GM23338 (cell line): ENCODE results near the gene SNAPC3. TPM values are rescaled to one million over a fixed set of nuclear protein-coding genes. Genes with fewer than 3 reads are reported as not detected.

Experiments used
- ATAC-seq: fragments of 200-7000 bp; cut with Tn5 transposase; 3 replicates; pipeline ENCODE4 v1.9.1; 2020
- DNase-seq: peaks from one replicate; pipeline ENCODE4 v3.0.0-alpha.2; 2015; ENCODE audit warnings: low spot score
- H2AFZ ChIP-seq: fragments of 200-600 bp; sonication (generic); 2 replicates; pipeline ENCODE4 v1.8.0; 2016; ENCODE audit warnings: antibody characterized with exemption, mild to moderate bottlenecking, moderate library complexity
- H3F3A ChIP-seq: fragments of 200-600 bp; sonication (generic); replicated peaks from 2 replicates; pipeline ENCODE4 v1.8.0; 2017; ENCODE audit warnings: antibody characterized with exemption, mixed run types, low read depth
- H3K27ac ChIP-seq: fragments of 200-600 bp; sonication (generic); 2 replicates; pipeline ENCODE4 v1.6.1; 2016; ENCODE audit warnings: low read depth
- H3K27me3 ChIP-seq: fragments of 200-600 bp; sonication (generic); 2 replicates; pipeline ENCODE4 v1.8.0; 2016; ENCODE audit warnings: mild to moderate bottlenecking, mixed run types, moderate library complexity; ENCODE audit not compliant: insufficient read depth
- H3K36me3 ChIP-seq: fragments of 200-600 bp; sonication (generic); 2 replicates; pipeline ENCODE4 v1.8.0; 2016; ENCODE audit warnings: mild to moderate bottlenecking; ENCODE audit not compliant: insufficient read depth
- H3K4me1 ChIP-seq: fragments of 200-600 bp; sonication (generic); 2 replicates; pipeline ENCODE4 v1.8.0; 2016; ENCODE audit warnings: mild to moderate bottlenecking, moderate library complexity; ENCODE audit not compliant: insufficient read depth
- H3K4me2 ChIP-seq: fragments of 200-600 bp; sonication (generic); 2 replicates; pipeline ENCODE4 v1.7.1; 2017; ENCODE audit warnings: mixed run types
- H3K4me3 ChIP-seq: fragments of 200-600 bp; sonication (generic); 2 replicates; pipeline ENCODE4 v1.6.1; 2016; ENCODE audit warnings: mixed run types
- H3K79me2 ChIP-seq: fragments of 200-600 bp; sonication (generic); replicated peaks from 2 replicates; pipeline ENCODE4 v1.8.0; 2017; ENCODE audit warnings: mild to moderate bottlenecking; ENCODE audit not compliant: insufficient read depth
- H3K9me2 ChIP-seq: fragments of 200-600 bp; sonication (generic); 2 replicates; pipeline ENCODE4 v1.8.0; 2017; ENCODE audit not compliant: insufficient read depth
- H4K20me1 ChIP-seq: fragments of 200-600 bp; sonication (generic); replicated peaks from 2 replicates; pipeline ENCODE4 v1.8.0; 2017; ENCODE audit warnings: mild to moderate bottlenecking; ENCODE audit not compliant: insufficient read depth
- H3K27ac Mint-ChIP-seq: 2 replicates; pipeline ENCODE4 v1.8.0; 2020; ENCODE audit warnings: inconsistent platforms, mild to moderate bottlenecking, moderate library complexity, mixed read lengths
- H3K27me3 Mint-ChIP-seq: 3 replicates; pipeline ENCODE4 v1.8.0; 2022; ENCODE audit warnings: low read depth, mild to moderate bottlenecking, moderate library complexity, mixed read lengths, inconsistent platforms; ENCODE audit not compliant: insufficient read depth, poor library complexity
- H3K36me3 Mint-ChIP-seq: 3 replicates; pipeline ENCODE4 v1.8.0; 2021; ENCODE audit warnings: low read depth, mild to moderate bottlenecking, inconsistent platforms, moderate library complexity, mixed read lengths
- H3K4me1 Mint-ChIP-seq: 3 replicates; pipeline ENCODE4 v1.8.0; 2020; ENCODE audit warnings: mild to moderate bottlenecking, inconsistent platforms, mixed read lengths
- H3K4me3 Mint-ChIP-seq: 3 replicates; pipeline ENCODE4 v1.8.0; 2021; ENCODE audit warnings: moderate library complexity, mild to moderate bottlenecking, inconsistent platforms, mixed read lengths
- H3K9me3 Mint-ChIP-seq: 3 replicates; pipeline ENCODE4 v1.8.0; 2020; ENCODE audit warnings: moderate library complexity, mild to moderate bottlenecking, inconsistent platforms, mixed read lengths
- CREB1 ChIP-seq: fragments of 250-450 bp; sonication (Bioruptor Pico); IDR thresholded peaks from 2 replicates; pipeline ENCODE4 v1.5.0; 2020; ENCODE audit warnings: low read depth, mild to moderate bottlenecking, moderate library complexity
- CTCF ChIP-seq, 2 experiments: fragments of 200-600 bp in 1 of 2; sonication (generic) in 1 of 2; conservative IDR thresholded peaks; 2 replicates each; pipeline versions ENCODE4 v1.5.1 to v1.6.1; 2016 to 2017; ENCODE audit warnings: antibody characterized with exemption in 2 of 2, low read depth in 2 of 2, mild to moderate bottlenecking in 2 of 2, moderate library complexity in 1 of 2
- EZH2 ChIP-seq: fragments of 200-600 bp; sonication (generic); IDR thresholded peaks from one replicate; pipeline ENCODE4 v1.8.0; 2017; ENCODE audit warnings: antibody characterized with exemption, mild to moderate bottlenecking, low read depth; ENCODE audit not compliant: unreplicated experiment
- EZH2phosphoT487 ChIP-seq: fragments of 200-600 bp; sonication (generic); IDR thresholded peaks from one replicate; pipeline ENCODE4 v1.8.1; 2018; ENCODE audit warnings: antibody characterized with exemption; ENCODE audit not compliant: unreplicated experiment
- NANOG ChIP-seq: IDR thresholded peaks from 2 replicates; pipeline ENCODE4 v1.6.1; 2016; ENCODE audit warnings: antibody characterized with exemption, borderline replicate concordance
- POLR2AphosphoS5 ChIP-seq: IDR thresholded peaks from 2 replicates; pipeline ENCODE4 v1.6.1; 2016; ENCODE audit warnings: antibody characterized with exemption, low read depth
- STAT1 ChIP-seq: IDR thresholded peaks from one replicate; pipeline ENCODE4 v1.6.1; 2016; ENCODE audit warnings: antibody characterized with exemption; ENCODE audit not compliant: unreplicated experiment
- ZNF331 ChIP-seq: fragments of 250-450 bp; sonication (Bioruptor Pico); IDR thresholded peaks from 2 replicates; pipeline ENCODE4 v1.5.0; 2020; ENCODE audit warnings: low read depth, mild to moderate bottlenecking, moderate library complexity
- polyA plus RNA-seq: library from polyadenylated mRNA; unstranded; fragments of >200 nt; fragmentation: Nextera tagmentation; extraction: Ambion mirVana; gene quantifications from 2 replicates; pipeline ENCODE4 v1.2.1, GENCODE V29; 2016
- total RNA-seq: library from RNA; depleted of rRNA; stranded (reverse); fragments of >200 nt; shearing (Covaris generic); gene quantifications from 2 replicates; pipeline ENCODE4 v1.2.3, GENCODE V29; 2014
- TF ChIP-seq, protein P1 (sequence below): IDR thresholded peaks from one replicate; pipeline ENCODE4 v1.6.1; 2018; ENCODE audit warnings: antibody characterized with exemption; ENCODE audit not compliant: unreplicated experiment

SNAPC3 gene
- total and polyA plus RNA-seq, 2 experiments from 2014 or later = 20.9 to 35.2 TPM

DNA sequence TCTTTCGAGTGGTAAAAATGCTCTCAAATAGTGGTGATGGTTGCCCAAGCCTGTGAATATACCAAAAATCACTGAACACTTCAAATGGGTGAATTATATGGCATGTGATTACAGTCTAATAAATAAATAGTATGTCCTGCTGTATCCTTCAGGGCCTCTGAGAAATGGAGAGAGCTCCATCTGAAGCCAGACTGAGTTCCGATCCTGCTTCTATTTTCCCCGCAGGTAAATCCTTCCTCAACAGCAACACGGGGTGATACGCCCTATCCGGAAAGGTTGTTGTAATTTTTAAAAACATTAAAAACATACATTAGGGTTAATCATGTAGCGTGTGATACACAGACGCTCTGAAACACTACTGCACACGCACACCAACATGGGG is 695 bp upstream of the SNAPC3 start (continued):
- TF ChIP-seq, protein P1, sequence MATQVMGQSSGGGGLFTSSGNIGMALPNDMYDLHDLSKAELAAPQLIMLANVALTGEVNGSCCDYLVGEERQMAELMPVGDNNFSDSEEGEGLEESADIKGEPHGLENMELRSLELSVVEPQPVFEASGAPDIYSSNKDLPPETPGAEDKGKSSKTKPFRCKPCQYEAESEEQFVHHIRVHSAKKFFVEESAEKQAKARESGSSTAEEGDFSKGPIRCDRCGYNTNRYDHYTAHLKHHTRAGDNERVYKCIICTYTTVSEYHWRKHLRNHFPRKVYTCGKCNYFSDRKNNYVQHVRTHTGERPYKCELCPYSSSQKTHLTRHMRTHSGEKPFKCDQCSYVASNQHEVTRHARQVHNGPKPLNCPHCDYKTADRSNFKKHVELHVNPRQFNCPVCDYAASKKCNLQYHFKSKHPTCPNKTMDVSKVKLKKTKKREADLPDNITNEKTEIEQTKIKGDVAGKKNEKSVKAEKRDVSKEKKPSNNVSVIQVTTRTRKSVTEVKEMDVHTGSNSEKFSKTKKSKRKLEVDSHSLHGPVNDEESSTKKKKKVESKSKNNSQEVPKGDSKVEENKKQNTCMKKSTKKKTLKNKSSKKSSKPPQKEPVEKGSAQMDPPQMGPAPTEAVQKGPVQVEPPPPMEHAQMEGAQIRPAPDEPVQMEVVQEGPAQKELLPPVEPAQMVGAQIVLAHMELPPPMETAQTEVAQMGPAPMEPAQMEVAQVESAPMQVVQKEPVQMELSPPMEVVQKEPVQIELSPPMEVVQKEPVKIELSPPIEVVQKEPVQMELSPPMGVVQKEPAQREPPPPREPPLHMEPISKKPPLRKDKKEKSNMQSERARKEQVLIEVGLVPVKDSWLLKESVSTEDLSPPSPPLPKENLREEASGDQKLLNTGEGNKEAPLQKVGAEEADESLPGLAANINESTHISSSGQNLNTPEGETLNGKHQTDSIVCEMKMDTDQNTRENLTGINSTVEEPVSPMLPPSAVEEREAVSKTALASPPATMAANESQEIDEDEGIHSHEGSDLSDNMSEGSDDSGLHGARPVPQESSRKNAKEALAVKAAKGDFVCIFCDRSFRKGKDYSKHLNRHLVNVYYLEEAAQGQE = no peak
- TF ChIP-seq EZH2phosphoT487 (no peak), POLR2AphosphoS5 (no peak), CTCF (conservative IDR thresholded peaks at IDR 0.05; ENCODE audit: low read depth in 2 of 2) (no peak), EZH2 (no peak), CREB1 (CRISPR knock-in tag) (no peak), NANOG (no peak)

DNA sequence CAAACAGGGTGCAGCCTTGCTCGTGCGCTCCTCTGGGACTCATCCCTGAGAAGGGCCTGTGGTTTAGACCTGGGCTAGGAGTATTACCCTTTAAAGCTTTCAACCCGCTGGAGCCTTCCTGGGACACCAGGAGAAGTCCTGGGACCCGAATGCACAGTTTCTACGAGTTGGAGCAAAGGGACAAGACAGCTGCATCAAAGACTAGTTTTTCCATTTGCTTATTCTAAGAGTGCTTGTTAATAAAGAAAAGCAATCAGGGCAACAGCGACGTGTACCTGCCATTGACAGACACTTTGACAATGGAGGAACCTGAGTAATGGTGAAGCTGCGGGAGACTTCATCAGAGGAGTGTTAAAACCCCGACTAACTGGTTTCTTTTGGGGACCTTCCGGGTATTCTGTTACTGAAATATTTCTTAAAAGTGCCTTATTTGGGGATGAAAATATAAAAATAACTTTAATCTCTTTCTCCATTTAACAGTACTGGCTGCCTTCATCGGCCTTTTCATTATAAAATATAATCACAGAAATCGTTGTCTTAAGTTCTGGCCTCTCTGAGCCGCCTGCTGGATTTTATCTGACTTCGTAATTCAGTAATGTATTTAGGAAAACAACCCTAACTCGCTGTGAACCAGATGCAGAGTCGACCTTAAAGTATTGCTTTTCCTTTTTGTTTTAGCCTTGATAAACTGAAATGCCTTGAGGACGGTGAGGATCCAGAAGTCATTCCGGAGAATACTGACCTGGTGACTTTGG is 732 bp downstream of the SNAPC3 start:
- TF ChIP-seq STAT1 (no peak), EZH2 (no peak), ZNF331 (no peak), EZH2phosphoT487 (no peak), CTCF (conservative IDR thresholded peaks at IDR 0.05; ENCODE audit: low read depth in 2 of 2) (0 out of 4 replicates have a peak, but pooled peaks of 1 of the 2 experiments have one; percentile 8)
- TF ChIP-seq, protein P1 = no peak
- peaks cover 56% of the 10 kb centered on the region for H3K79me2 ChIP-seq
- H3F3A ChIP-seq = 0 out of 2 replicates have a peak, but pooled peaks cover 3% of the 10 kb centered on the region
- H3K4me1 Mint-ChIP-seq = peaks cover 10% of the 10 kb centered on the region; the same call in 2 of the 3 replicates
- H3K4me2 ChIP-seq = peak overlapping the region; percentile 82
- H3K4me3 Mint-ChIP-seq = peak overlapping the region; percentile 94
- H3K27ac ChIP-seq = no peak overlapping the region
- ATAC-seq (peak; percentile 46), DNase-seq (peak; percentile 32)
- H3K27ac Mint-ChIP-seq = peak overlapping the region; percentile 87
- no peaks in the 10 kb centered on the region for H3K27me3 ChIP-seq
- peaks cover 5% of the 10 kb centered on the region; the same call in 1 of the 2 replicates for H3K9me2 ChIP-seq
- peaks cover 9% of the 10 kb centered on the region; the same call in 1 of the 2 replicates for H4K20me1 ChIP-seq
- H2AFZ ChIP-seq = 0 out of 2 replicates have a peak overlapping the region, but pooled peaks have one; percentile 84
- no peaks in the 10 kb centered on the region; the same call in 1 of the 2 replicates for H3K36me3 ChIP-seq
- peaks cover 16% of the 10 kb centered on the region for H3K4me1 ChIP-seq
- H3K27me3 Mint-ChIP-seq = peaks cover 3% of the 10 kb centered on the region
- H3K9me3 Mint-ChIP-seq = no peaks in the 10 kb centered on the region
- peaks cover 41% of the 10 kb centered on the region for H3K36me3 Mint-ChIP-seq
- peak overlapping the region; percentile 86 for H3K4me3 ChIP-seq
